Liver (tissue), 9 donors: Measurements from ENCODE around the gene OTUD7B. TPM values are rescaled to one million over a fixed set of nuclear protein-coding genes. Genes with fewer than 3 reads are reported as not detected.

Experiments
- DNase-seq: peaks from one replicate; pipeline ENCODE4 v3.0.0-alpha.2; 2017; ENCODE audit warnings: low spot score
- H3K27ac ChIP-seq, 2 donors: one replicate each; pipeline ENCODE4 v1.7.0; 2013; ENCODE audit warnings: inconsistent platforms in 2 of 2, low read length in 2 of 2, control low read depth in 1 of 2, low read depth in 1 of 2, mild to moderate bottlenecking in 1 of 2
- H3K27me3 ChIP-seq, 4 donors: one replicate each; pipeline versions ENCODE4 v1.6.1 to v1.7.0; 2013; ENCODE audit warnings: low read length in 3 of 4, inconsistent platforms in 1 of 4, mild to moderate bottlenecking in 1 of 4, moderate library complexity in 1 of 4; ENCODE audit not compliant: control insufficient read depth in 4 of 4, insufficient read depth in 4 of 4
- H3K36me3 ChIP-seq, 4 donors: one replicate each; pipeline versions ENCODE4 v1.6.1 to v1.7.0; 2013; ENCODE audit warnings: low read length in 3 of 4, mild to moderate bottlenecking in 3 of 4, low read depth in 1 of 4, moderate library complexity in 1 of 4; ENCODE audit not compliant: control insufficient read depth in 4 of 4, insufficient read depth in 3 of 4
- H3K4me1 ChIP-seq, 4 donors: one replicate each; pipeline versions ENCODE4 v1.6.1 to v1.7.0; 2013; ENCODE audit warnings: low read length in 3 of 4, mild to moderate bottlenecking in 3 of 4, moderate library complexity in 1 of 4; ENCODE audit not compliant: control insufficient read depth in 4 of 4, insufficient read depth in 4 of 4
- H3K4me3 ChIP-seq, 3 donors: one replicate each; pipeline versions ENCODE4 v1.6.1 to v1.7.0; 2013; ENCODE audit warnings: low read length in 3 of 3, control low read depth in 1 of 3, low read depth in 1 of 3, mild to moderate bottlenecking in 1 of 3
- H3K9ac ChIP-seq, 2 donors: one replicate each; pipeline ENCODE4 v1.7.0; 2013; ENCODE audit warnings: low read length in 2 of 2, mild to moderate bottlenecking in 2 of 2, moderate library complexity in 2 of 2, control low read depth in 1 of 2, low read depth in 1 of 2
- H3K9me3 ChIP-seq, 4 donors: one replicate each; pipeline versions ENCODE4 v1.6.1 to v1.7.0; 2013; ENCODE audit warnings: low read length in 3 of 4; ENCODE audit not compliant: control insufficient read depth in 4 of 4
- ATF3 ChIP-seq: IDR thresholded peaks from 2 replicates; pipeline ENCODE4 v1.6.1; 2016; ENCODE audit warnings: antibody characterized with exemption
- CTCF ChIP-seq: fragments of 150-350 bp; IDR thresholded peaks from 2 replicates; pipeline ENCODE4 v1.5.1; 2017; ENCODE audit warnings: improper control_type of control experiment, low read depth, low read length; ENCODE audit not compliant: missing input control
- EGR1 ChIP-seq, 2 donors: IDR thresholded peaks; 2 replicates each; pipeline ENCODE4 v1.6.1; 2016 to 2018; ENCODE audit warnings: antibody characterized with exemption in 2 of 2, low read depth in 2 of 2
- FOXA1 ChIP-seq: IDR thresholded peaks from 2 replicates; pipeline ENCODE4 v1.6.1; 2016; ENCODE audit warnings: antibody characterized with exemption
- FOXA2 ChIP-seq: IDR thresholded peaks from 2 replicates; pipeline ENCODE4 v1.6.1; 2016; ENCODE audit warnings: antibody characterized with exemption
- GABPA ChIP-seq, 2 donors: IDR thresholded peaks in 1 of 2; conservative IDR thresholded peaks in 1 of 2; 2 replicates each; pipeline ENCODE4 v1.6.1; 2016; ENCODE audit warnings: antibody characterized with exemption in 2 of 2, mild to moderate bottlenecking in 1 of 2, moderate library complexity in 1 of 2
- HNF4A ChIP-seq, 2 donors: conservative IDR thresholded peaks; 2 replicates each; pipeline ENCODE4 v1.6.1; 2016; ENCODE audit warnings: antibody characterized with exemption in 2 of 2, mild to moderate bottlenecking in 2 of 2
- HNF4G ChIP-seq: IDR thresholded peaks from 2 replicates; pipeline ENCODE4 v1.6.1; 2016; ENCODE audit warnings: antibody characterized with exemption
- JUND ChIP-seq, 2 donors: IDR thresholded peaks; 2 replicates each; pipeline ENCODE4 v1.6.1; 2016; ENCODE audit warnings: antibody characterized with exemption in 2 of 2
- MAX ChIP-seq: IDR thresholded peaks from 2 replicates; pipeline ENCODE4 v1.6.1; 2016; ENCODE audit warnings: antibody characterized with exemption
- NR2F2 ChIP-seq: IDR thresholded peaks from 2 replicates; pipeline ENCODE4 v1.6.1; 2016; ENCODE audit warnings: antibody characterized with exemption
- RAD21 ChIP-seq, 2 donors: IDR thresholded peaks; 2 replicates each; pipeline ENCODE4 v1.6.1; 2016; ENCODE audit warnings: antibody characterized with exemption in 2 of 2, mild to moderate bottlenecking in 2 of 2
- REST ChIP-seq: IDR thresholded peaks from 2 replicates; pipeline ENCODE4 v1.6.1; 2016; ENCODE audit warnings: antibody characterized with exemption, mild to moderate bottlenecking
- RXRA ChIP-seq, 2 donors: IDR thresholded peaks; 2 replicates each; pipeline ENCODE4 v1.6.1; 2017 to 2018; ENCODE audit warnings: antibody characterized with exemption in 2 of 2, mild to moderate bottlenecking in 1 of 2
- SP1 ChIP-seq: IDR thresholded peaks from 2 replicates; pipeline ENCODE4 v1.6.1; 2018; ENCODE audit warnings: antibody characterized with exemption, mild to moderate bottlenecking
- TAF1 ChIP-seq: conservative IDR thresholded peaks from 2 replicates; pipeline ENCODE4 v1.6.1; 2016; ENCODE audit warnings: antibody characterized with exemption, mild to moderate bottlenecking
- YY1 ChIP-seq: IDR thresholded peaks from 2 replicates; pipeline ENCODE4 v1.6.1; 2016; ENCODE audit warnings: antibody characterized with exemption, mild to moderate bottlenecking
- ZBTB33 ChIP-seq: IDR thresholded peaks from 2 replicates; pipeline ENCODE4 v1.6.1; 2016; ENCODE audit warnings: antibody characterized with exemption
- WGBS: extraction: QIAGEN DNeasy Blood & Tissue Kit; methylation state at CpG from one replicate; pipeline ENCODE4 v1.1.7; 2013; 5-methylcytosine and 5-hydroxymethylcytosine counted together
- polyA plus RNA-seq, 2 donors: library from polyadenylated mRNA; stranded (reverse) in 1 of 2; unstranded in 1 of 2; fragments of 200-250 nt in 1 of 2; fragments of >200 nt in 1 of 2; fragmentation: Nextera tagmentation in 1 of 2; extraction: Ambion mirVana in 1 of 2; gene quantifications; one replicate each; pipeline versions ENCODE4 v1.2.1 to v1.2.3, GENCODE V29; 2013 to 2015
- total RNA-seq, 2 donors: library from RNA; depleted of rRNA; stranded (reverse); fragments of >200 nt; gene quantifications; one replicate each; pipeline ENCODE4 v1.2.3, GENCODE V29; 2014
- donor health status: healthy.
- donor health status: healthy.
- donor health status: healthy.
- donor health status: healthy.
- donor health status: healthy.

OTUD7B gene
- total and polyA plus RNA-seq, 4 donors: 2.1 to 19.2 (median 6.9) TPM

- Histone ChIP-seq H3K9ac (no peak overlapping the region), H3K4me1 (no peaks in the 10 kb centered on the region), H3K9me3 (no peaks in the 10 kb centered on the region), H3K4me3 (no peak overlapping the region), H3K27me3 (no peaks in the 10 kb centered on the region), H3K27ac (no peak overlapping the region), H3K36me3 (peaks cover 7 to 36% (median 28%) of the 10 kb centered on the region in 4 donors)
- 87% methylated on average over 6 of the region's 6 CpGs for WGBS
- no peak for TF ChIP-seq GABPA (IDR thresholded peaks at IDR 0.05 in 1 of 2, conservative IDR thresholded peaks at IDR 0.05 in 1 of 2)
- no peak for TF ChIP-seq NR2F2
- no peak for TF ChIP-seq REST
- TF ChIP-seq SP1: no peak
- no peak for TF ChIP-seq HNF4A (conservative IDR thresholded peaks at IDR 0.05)
- no peak for TF ChIP-seq CTCF
- TF ChIP-seq JUND (IDR thresholded peaks at IDR 0.05): no peak
- no peak for TF ChIP-seq HNF4G
- no peak for TF ChIP-seq RAD21 (IDR thresholded peaks at IDR 0.05)
- TF ChIP-seq YY1: no peak
- DNase-seq: no peak
These were observed 60.6 kb downstream of the OTUD7B start for GRCh38 chr1:149949911-149950310.

GRCh38 chr1:149945206-149945605 is 65.3 kb downstream of the OTUD7B start:
- no peak for DNase-seq
- Histone ChIP-seq H3K4me3 (no peak overlapping the region), H3K4me1 (no peaks in the 10 kb centered on the region), H3K27ac (no peak overlapping the region), H3K9ac (no peak overlapping the region), H3K9me3 (no peaks in the 10 kb centered on the region), H3K27me3 (no peaks in the 10 kb centered on the region), H3K36me3 (peaks cover 12 to 49% (median 33%) of the 10 kb centered on the region in 4 donors)
- WGBS: 97% methylated on average over 4 of the region's 4 CpGs
- TF ChIP-seq SP1 (no peak), RAD21 (IDR thresholded peaks at IDR 0.05) (no peak)

- 60% methylated on average over 3 of the region's 3 CpGs for WGBS
- H3K9me3 ChIP-seq: no peaks in the 10 kb centered on the region
- H3K4me3 ChIP-seq: no peak overlapping the region
- H3K27ac ChIP-seq: no peak overlapping the region
- DNase-seq: no peak
- H3K27me3 ChIP-seq: no peaks in the 10 kb centered on the region
- H3K9ac ChIP-seq: no peak overlapping the region
- H3K4me1 ChIP-seq: peaks cover 0 to 12% (median 4%) of the 10 kb centered on the region in 4 donors
- H3K36me3 ChIP-seq: peaks cover 8 to 31% (median 16%) of the 10 kb centered on the region in 4 donors
- TF ChIP-seq RAD21 (IDR thresholded peaks at IDR 0.05): no peak
- no peak for TF ChIP-seq ZBTB33
- no peak for TF ChIP-seq ATF3
- no peak for TF ChIP-seq HNF4G
- TF ChIP-seq EGR1 (IDR thresholded peaks at IDR 0.05; ENCODE audit: low read depth in 2 of 2): no peak
- TF ChIP-seq FOXA1: no peak
- TF ChIP-seq NR2F2: no peak
- no peak for TF ChIP-seq SP1
- no peak for TF ChIP-seq GABPA (IDR thresholded peaks at IDR 0.05 in 1 of 2, conservative IDR thresholded peaks at IDR 0.05 in 1 of 2)
- TF ChIP-seq TAF1: no peak
- no peak for TF ChIP-seq RXRA (IDR thresholded peaks at IDR 0.05)
- no peak for TF ChIP-seq JUND (IDR thresholded peaks at IDR 0.05)
- no peak for TF ChIP-seq MAX
- TF ChIP-seq FOXA2: no peak
- no peak for TF ChIP-seq HNF4A (conservative IDR thresholded peaks at IDR 0.05)
- TF ChIP-seq CTCF: no peak
- TF ChIP-seq YY1: no peak
These were observed 67.6 kb downstream of the OTUD7B start for GRCh38 chr1:149942885-149943284.
